ENCODE data around the gene PIGV.
"Not testable (repeated sequence)": the region's sequence is repeated elsewhere in the genome, so short reads cannot be mapped to it uniquely, and the experiment has no call there.

The PIGV gene

GRCh38 chr1:26824731-26825130 lies 37.0 kb downstream of the PIGV start:
- no peak overlapping the region for H3K4me3 Mint-ChIP-seq
- H3K4me1 Mint-ChIP-seq = peaks cover 59% of the 10 kb centered on the region
- CTCF ChIA-PET = interaction anchor here (0.6 to 1.7 kb wide), 5 partner anchors 9 to 105 kb away, joined by 3 to 5 read pairs (median 4); no protein-coding TSS in a partner anchor
- peaks cover 26% of the 10 kb centered on the region for H3K36me3 Mint-ChIP-seq
- no peak for DNase-seq
- H3K27ac Mint-ChIP-seq = no peak overlapping the region
- H3K9me3 Mint-ChIP-seq = no peaks in the 10 kb centered on the region
- H3K27me3 Mint-ChIP-seq = no peaks in the 10 kb centered on the region

DNA sequence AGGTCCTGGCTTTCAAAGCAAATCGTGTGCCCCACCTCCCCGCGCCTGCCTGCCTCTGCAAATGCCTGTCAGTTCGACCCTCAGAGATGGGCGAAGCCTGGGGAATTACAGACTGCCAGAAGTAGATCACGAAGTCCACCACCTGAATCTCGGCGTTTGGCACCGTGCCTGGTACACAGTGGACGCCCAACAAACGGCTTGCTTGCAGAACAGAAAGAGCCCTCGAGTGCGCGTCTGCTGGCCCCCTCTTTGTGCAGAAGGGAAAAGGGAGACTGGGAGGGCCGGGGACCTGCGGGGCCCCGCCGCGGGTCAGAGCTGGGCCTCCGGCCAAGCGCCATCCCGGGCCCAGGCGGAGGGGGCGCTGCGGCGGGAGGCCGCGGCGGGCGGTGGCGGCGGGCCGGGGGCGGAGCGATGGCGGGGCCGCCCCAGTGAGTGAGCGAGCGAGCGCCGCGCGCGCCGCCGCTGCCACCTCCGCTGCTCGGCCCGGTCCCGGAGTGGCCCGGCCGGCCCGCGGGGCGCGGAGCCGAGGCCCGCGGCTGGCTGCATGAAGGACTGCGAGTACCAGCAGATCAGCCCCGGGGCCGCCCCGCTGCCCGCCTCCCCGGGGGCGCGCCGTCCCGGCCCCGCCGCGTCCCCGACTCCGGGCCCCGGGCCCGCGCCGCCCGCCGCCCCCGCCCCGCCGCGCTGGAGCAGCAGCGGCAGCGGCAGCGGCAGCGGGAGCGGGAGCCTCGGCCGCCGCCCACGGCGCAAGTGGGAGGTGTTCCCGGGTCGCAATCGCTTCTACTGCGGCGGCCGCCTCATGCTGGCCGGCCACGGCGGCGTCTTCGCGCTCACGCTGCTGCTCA lies 38.7 kb downstream of the PIGV start, which contains the start of gene ZDHHC18:
Gene ZDHHC18, plus strand, starts transcription at position 428 of the 845 bp plus-strand sequence. Its CDS starts 117 bp downstream, at position 545.
- H3K27me3 Mint-ChIP-seq = no peaks in the 10 kb centered on the region
- peaks cover 60% of the 10 kb centered on the region for H3K4me1 Mint-ChIP-seq
- DNase-seq = peak; percentile 75
- H3K27ac Mint-ChIP-seq = peak within 1 kb of the TSS; percentile 93
- CTCF ChIA-PET = interaction anchor here (1.7 kb wide), 2 partner anchors 24 to 37 kb away, joined by 5 read pairs; no protein-coding TSS in a partner anchor
- H3K36me3 Mint-ChIP-seq = peaks cover 37% of the 10 kb centered on the region
- H3K9me3 Mint-ChIP-seq = no peaks in the 10 kb centered on the region
- peak within 1 kb of the TSS; percentile 97 for H3K4me3 Mint-ChIP-seq

DNA sequence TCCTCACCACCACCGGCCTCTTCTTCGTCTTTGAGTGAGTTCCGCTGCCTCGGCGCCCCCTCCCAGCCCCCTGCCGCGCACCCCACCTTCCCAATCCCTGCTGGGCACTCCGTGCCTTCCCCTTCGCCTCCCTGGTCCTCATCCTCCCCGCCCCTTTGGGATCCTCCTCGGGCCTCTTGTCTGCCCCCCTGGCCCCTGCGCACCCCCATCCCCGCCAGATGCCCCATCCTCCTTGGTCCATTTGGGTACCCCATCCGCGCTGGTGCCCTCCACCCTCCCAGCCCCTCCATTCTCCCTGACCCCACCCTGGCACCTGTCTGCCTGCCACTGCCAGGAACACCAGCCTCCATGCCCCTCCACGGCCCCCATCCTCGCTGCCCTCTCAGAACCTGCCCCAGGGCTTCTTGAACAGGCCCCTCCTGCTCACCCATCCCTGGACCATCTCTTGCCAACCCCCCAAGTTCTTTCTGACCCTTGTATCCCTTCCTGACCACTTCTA lies 39.4 kb downstream of the PIGV start:
- no peak for DNase-seq
- Mint-ChIP-seq H3K9me3 (no peaks in the 10 kb centered on the region), H3K27me3 (no peaks in the 10 kb centered on the region), H3K4me1 (peaks cover 64% of the 10 kb centered on the region), H3K4me3 (peak overlapping the region; percentile 97), H3K36me3 (peaks cover 42% of the 10 kb centered on the region), H3K27ac (peak overlapping the region; percentile 89)
- CTCF ChIA-PET = no interaction called here

- Mint-ChIP-seq H3K4me3 (peak overlapping the region; percentile 97), H3K27me3 (no peaks in the 10 kb centered on the region), H3K36me3 (peaks cover 47% of the 10 kb centered on the region), H3K9me3 (no peaks in the 10 kb centered on the region), H3K4me1 (peaks cover 69% of the 10 kb centered on the region), H3K27ac (peak overlapping the region; percentile 89)
- CTCF ChIA-PET = interaction anchor here (1.2 to 1.7 kb wide), 2 partner anchors 17 to 18 kb away, joined by 4 to 5 read pairs; no protein-coding TSS in a partner anchor
- DNase-seq = no peak
These were observed 39.9 kb downstream of the PIGV start for GRCh38 chr1:26827663-26828062.

DNA sequence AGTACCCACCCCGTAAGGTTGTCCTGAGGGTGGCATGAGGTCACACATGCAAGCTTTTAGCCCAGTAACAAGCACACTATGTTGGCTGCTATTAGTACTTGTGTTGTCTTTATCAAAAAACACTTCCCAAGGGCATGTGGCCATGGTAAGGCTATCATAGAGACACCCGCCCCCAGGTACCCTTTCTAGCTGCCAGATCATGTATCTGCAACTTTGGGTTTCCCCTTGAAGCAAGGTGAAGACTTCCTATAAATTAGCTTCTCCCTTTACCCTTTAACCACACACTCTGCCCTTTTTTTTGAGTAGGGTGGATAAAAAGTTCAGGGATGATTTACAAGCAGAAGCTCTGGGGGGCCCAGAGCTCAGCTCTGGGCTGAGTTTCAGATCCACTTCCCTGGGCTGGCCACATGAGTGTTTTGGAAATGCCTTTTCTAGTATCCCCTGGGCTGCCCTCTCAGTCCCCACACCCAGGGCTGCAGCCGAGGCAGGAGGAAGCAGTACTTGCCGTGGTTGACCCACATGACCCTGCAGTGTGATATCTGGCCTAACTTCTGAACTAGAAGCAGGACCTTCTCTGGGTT lies 40.8 kb downstream of the PIGV start:
- peaks cover 53% of the 10 kb centered on the region for H3K36me3 Mint-ChIP-seq
- no peaks in the 10 kb centered on the region for H3K27me3 Mint-ChIP-seq
- H3K27ac Mint-ChIP-seq = peak overlapping the region; percentile 78
- DNase-seq = no peak
- H3K4me1 Mint-ChIP-seq = peaks cover 71% of the 10 kb centered on the region
- CTCF ChIA-PET = interaction anchor here (0.6 to 1.7 kb wide), 4 partner anchors 17 to 38 kb away, joined by 4 to 5 read pairs (median 4); no protein-coding TSS in a partner anchor
- no peaks in the 10 kb centered on the region for H3K9me3 Mint-ChIP-seq
- H3K4me3 Mint-ChIP-seq = peak overlapping the region; percentile 97

DNA sequence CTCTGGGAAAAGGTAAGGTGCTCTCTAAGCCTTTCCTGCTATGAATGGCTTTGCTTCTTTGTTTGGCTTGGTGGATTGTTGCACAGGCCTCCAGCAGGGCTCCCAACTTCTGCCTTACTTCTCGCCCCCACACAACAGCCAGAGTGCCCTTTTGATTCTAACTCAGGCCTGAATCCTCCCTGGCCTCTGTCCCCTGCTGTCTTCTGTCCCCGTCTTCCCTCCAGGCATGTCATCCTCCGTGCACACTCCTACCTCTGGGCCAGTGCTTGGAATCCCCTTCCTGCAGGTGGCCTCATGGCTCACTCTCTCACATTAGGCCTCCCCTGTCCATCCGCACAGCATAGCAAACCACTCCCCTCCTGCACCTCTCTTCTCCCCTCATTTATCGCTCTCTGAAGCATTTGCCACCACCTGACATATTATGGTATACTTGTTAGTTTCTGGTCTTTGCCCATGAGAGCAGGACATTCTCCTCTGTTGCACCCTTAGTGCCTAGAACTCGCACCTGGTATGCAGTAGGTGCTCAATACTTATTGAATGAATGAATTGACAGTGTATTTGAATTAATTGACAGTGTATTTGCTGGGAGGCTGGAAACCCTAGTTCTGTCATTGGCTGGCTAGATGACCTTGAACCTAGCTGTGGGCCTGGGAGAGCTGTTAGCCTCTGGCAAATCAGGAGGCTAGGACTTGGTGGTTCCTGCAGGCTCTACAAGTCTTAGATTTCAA lies 41.6 kb downstream of the PIGV start:
- no peaks in the 10 kb centered on the region for H3K27me3 Mint-ChIP-seq
- H3K4me1 Mint-ChIP-seq = peaks cover 80% of the 10 kb centered on the region
- CTCF ChIA-PET = interaction anchor here (0.6 to 1.7 kb wide), 4 partner anchors 16 to 39 kb away, joined by 3 to 5 read pairs (median 4); no protein-coding TSS in a partner anchor
- peak overlapping the region; percentile 53 for H3K27ac Mint-ChIP-seq
- DNase-seq = no peak
- peaks cover 61% of the 10 kb centered on the region for H3K36me3 Mint-ChIP-seq
- no peaks in the 10 kb centered on the region for H3K9me3 Mint-ChIP-seq
- H3K4me3 Mint-ChIP-seq = peak overlapping the region; percentile 97

DNA sequence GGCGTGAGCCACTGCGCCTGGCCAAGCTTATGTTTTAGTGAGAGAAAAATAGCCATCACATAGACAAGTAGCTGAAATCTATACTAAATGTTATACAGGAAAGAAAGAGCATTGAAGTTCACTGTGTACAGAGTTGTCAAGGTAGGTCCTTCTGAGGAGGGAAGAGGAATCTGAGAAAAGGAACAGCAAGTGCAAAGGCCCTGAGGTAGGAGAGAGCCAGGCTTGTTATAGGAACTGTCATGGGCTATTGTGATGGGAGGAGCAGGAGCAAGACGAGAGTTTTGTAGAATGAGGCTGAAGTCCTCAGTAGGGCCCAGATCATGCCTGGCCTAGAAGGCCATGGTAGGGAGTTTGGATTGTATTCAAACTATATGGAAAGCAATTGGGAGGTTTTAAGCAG lies 43.3 kb downstream of the PIGV start:
- Mint-ChIP-seq H3K4me1 (peaks cover 79% of the 10 kb centered on the region), H3K36me3 (peaks cover 78% of the 10 kb centered on the region), H3K9me3 (no peaks in the 10 kb centered on the region), H3K27ac (peak overlapping the region; percentile 79), H3K4me3 (no peak overlapping the region), H3K27me3 (no peaks in the 10 kb centered on the region)
- CTCF ChIA-PET = interaction anchor here (0.6 to 6.3 kb wide), 3 partner anchors 11 to 651 kb away, joined by 3 to 58 read pairs (median 29); no protein-coding TSS in a partner anchor
- DNase-seq = no peak

DNA sequence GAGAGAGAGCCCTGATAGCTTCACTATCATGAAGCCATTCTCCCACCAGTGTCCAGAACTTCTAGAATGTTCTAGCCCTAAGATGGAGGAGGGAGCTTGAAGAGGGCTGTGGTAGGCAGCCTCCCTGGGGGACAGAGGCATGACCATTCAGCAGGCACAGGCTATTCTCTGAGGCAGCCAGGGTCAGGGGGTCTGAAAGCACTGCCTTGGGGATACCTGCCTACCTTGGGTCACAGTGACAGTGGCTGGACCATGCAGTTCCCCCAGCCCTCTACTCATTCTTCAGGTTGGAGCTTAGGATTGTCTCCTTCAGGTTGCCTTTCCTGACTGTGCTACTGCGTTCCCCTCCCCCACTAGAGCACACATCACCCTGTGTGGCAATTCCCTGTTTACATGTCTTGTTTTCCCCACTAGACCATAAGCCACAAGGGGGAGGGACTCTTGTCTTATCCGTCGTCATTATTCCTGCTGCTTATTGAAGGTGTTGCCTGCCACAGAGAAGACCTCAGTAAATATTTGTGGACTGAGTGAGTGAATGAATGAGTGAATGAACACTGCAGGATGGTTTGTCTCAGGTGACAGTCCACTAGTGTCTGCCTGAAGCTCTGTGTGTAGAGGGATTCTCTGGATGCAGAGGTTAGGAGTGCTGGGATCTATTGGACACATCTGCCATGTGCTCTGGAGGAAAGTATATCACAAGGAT lies 43.9 kb downstream of the PIGV start:
- no peaks in the 10 kb centered on the region for H3K27me3 Mint-ChIP-seq
- H3K27ac Mint-ChIP-seq = peak overlapping the region; percentile 97
- CTCF ChIA-PET = interaction anchor here (0.6 to 6.3 kb wide), 5 partner anchors 9 to 651 kb away, joined by 3 to 58 read pairs (median 28); partner anchors contain the start of gene PIGV
- no peak overlapping the region for H3K4me3 Mint-ChIP-seq
- no peak for DNase-seq
- peaks cover 80% of the 10 kb centered on the region for H3K36me3 Mint-ChIP-seq
- no peaks in the 10 kb centered on the region for H3K9me3 Mint-ChIP-seq
- peaks cover 78% of the 10 kb centered on the region for H3K4me1 Mint-ChIP-seq

- H3K4me3 Mint-ChIP-seq = no peak overlapping the region
- no peak for DNase-seq
- peaks cover 79% of the 10 kb centered on the region for H3K36me3 Mint-ChIP-seq
- H3K27me3 Mint-ChIP-seq = no peaks in the 10 kb centered on the region
- H3K27ac Mint-ChIP-seq = peak overlapping the region; percentile 97
- H3K9me3 Mint-ChIP-seq = no peaks in the 10 kb centered on the region
- H3K4me1 Mint-ChIP-seq = peaks cover 77% of the 10 kb centered on the region
- CTCF ChIA-PET = interaction anchor here (0.9 to 6.3 kb wide), 8 partner anchors 9 to 230 kb away, joined by 3 to 58 read pairs (median 11); partner anchors contain the start of gene PIGV
These were observed 44.7 kb downstream of the PIGV start for GRCh38 chr1:26832249-26832960.

DNA sequence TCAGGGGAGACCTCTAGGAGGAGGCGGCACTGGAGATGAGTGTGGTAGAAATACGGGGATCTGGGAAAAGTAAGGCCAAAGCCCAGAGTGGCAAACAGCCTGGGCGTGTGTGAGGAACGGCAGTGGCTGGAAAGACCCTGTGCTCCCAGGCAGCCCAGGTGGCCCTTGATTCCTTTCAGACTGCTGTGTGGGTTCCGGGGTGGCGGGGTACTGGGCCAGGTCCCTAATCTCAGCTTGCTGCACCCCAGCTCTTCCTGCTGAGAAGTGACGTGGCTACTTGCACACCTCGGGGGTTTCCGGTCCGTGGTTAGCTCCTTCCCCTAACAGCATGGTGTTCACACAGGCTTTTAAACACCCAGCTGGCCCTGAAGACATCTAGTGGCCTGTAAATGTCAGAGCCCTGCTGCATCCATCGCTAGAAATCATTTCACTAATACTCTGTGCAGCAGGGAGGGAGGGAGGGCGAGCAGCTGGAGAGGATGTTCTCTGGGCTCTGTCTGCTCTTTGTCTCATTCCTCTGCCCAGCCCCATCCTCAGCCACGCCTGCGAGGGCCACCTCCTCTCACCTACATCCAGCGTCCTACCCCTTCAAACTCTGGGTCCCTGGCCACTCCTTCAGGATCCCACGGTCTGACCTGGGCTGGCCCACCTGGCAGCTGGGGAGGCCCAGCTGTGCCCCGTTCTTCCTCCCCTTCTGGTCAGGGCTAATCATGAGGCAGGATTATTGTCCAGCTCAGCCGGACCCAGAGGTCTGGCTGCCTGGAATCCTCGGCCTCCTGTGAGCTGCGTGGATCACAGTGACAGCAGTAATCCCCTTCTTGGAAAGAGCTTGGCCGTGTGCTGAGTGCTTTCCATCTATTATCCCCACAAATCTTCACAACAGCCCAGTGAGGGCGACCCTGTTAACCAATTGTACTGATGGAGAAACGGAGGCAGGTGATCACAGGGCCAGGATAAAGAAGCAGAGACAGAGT lies 46.0 kb downstream of the PIGV start:
- peaks cover 76% of the 10 kb centered on the region for H3K36me3 Mint-ChIP-seq

GRCh38 chr1:26837665-26838064 lies 49.9 kb downstream of the PIGV start:
- CTCF ChIA-PET = interaction anchor here (0.8 kb wide), 1 partner anchor 27 kb away, joined by 3 read pairs; no protein-coding TSS in a partner anchor
- Mint-ChIP-seq H3K27ac (peak overlapping the region; percentile 71), H3K4me1 (peaks cover 33% of the 10 kb centered on the region), H3K36me3 (peaks cover 63% of the 10 kb centered on the region)
- not testable (repeated sequence) for H3K4me3 Mint-ChIP-seq, DNase-seq, H3K9me3 Mint-ChIP-seq, H3K27me3 Mint-ChIP-seq

More for the DNA sequence above, 46.0 kb downstream of the PIGV start:
- DNase-seq = peak; percentile 96
- CTCF ChIA-PET = interaction anchor here (0.6 to 6.3 kb wide), 19 partner anchors 9 to 334 kb away, joined by 3 to 58 read pairs (median 4); partner anchors contain the start of genes GPN2 and PIGV
- Mint-ChIP-seq H3K4me1 (peaks cover 70% of the 10 kb centered on the region), H3K27ac (peak overlapping the region; percentile 97), H3K4me3 (peak overlapping the region; percentile 61), H3K9me3 (no peaks in the 10 kb centered on the region), H3K27me3 (no peaks in the 10 kb centered on the region)
